Measurements from ENCODE around the gene R3HDM2.

- no peak for TF ChIP-seq POLR2AphosphoS5 (IDR thresholded peaks at IDR 0.05)
- TF ChIP-seq POLR2A (IDR thresholded peaks at IDR 0.05) = no peak
- no peak for TF ChIP-seq CTCF (IDR thresholded peaks at IDR 0.05)
- TF ChIP-seq EP300 (IDR thresholded peaks at IDR 0.05; ENCODE audit: low read depth) = no peak
Measured at GRCh38 chr12:57465747-57466505, 35.1 kb upstream of the R3HDM2 start.

Data from transverse colon (tissue), 4 donors.